ENCODE results near the gene BICD1. TPM values are rescaled to one million over a fixed set of nuclear protein-coding genes. Genes with fewer than 3 reads are reported as not detected.

The BICD1 gene
- polyA plus RNA-seq, 2 of the 4 experiments (the other 2 are of a cell fraction): 13.0 to 24.3 TPM

DNA sequence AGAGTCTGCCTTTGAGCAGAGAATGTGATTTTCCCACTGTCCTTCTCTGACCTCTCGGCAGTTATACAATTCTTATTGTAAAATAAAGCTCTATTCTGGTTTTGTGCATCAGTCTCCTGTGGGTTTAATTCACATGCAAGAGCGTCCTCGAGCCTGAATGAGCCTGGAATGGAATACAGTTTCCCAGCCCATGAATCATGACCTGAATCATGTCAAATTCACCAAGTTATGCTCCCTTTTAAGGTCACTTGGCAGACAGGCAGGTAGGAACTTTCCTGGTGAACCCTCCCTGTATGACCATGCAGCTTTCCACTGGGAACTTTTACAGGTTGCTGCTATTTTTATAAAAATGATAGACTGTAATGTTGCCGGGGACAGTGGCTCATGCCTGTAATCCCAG lies 41.7 kb downstream of the BICD1 start:
- CTCF ChIA-PET: interaction anchor here (1.2 kb wide), 1 partner anchor 158 kb away, joined by 3 read pairs; no protein-coding TSS in a partner anchor
- no peaks in the 10 kb centered on the region for H3K4me1 ChIP-seq
- no peaks in the 10 kb centered on the region for H3K9me3 ChIP-seq
- H3K4me3 ChIP-seq: no peak overlapping the region
- H3K4me2 ChIP-seq: no peak overlapping the region
- TF ChIP-seq MAX (IDR thresholded peaks at IDR 0.05): no peak
- TF ChIP-seq TP53 (CRISPR knock-in tag; IDR thresholded peaks at IDR 0.05): no peak
- TF ChIP-seq ATOH8 (CRISPR knock-in tag; IDR thresholded peaks at IDR 0.05; ENCODE audit: low read depth): no peak
- no peak for TF ChIP-seq EP300 (IDR thresholded peaks at IDR 0.05)
- no peak for TF ChIP-seq NR3C1 (IDR thresholded peaks at IDR 0.05)
- TF ChIP-seq MYC (IDR thresholded peaks at IDR 0.05; ENCODE audit: borderline replicate concordance, low read length): no peak
- TF ChIP-seq HOXB13 (CRISPR knock-in tag; IDR thresholded peaks at IDR 0.05; ENCODE audit: low read depth): no peak
- TF ChIP-seq ESRRA (IDR thresholded peaks at IDR 0.05; ENCODE audit: borderline replicate concordance, low read length): no peak
- TF ChIP-seq HOXA7 (CRISPR knock-in tag; IDR thresholded peaks at IDR 0.05): no peak
- FAIRE-seq (no peak), DNase-seq (ENCODE audit: low read depth in 1 of 2, low spot score in 1 of 2) (peak in 1 of 2 experiments; percentile 15), ATAC-seq (no peak)
- POLR2A ChIA-PET: no interaction called here
- 84% methylated on average over 4 of the region's 4 CpGs for WGBS (ENCODE audit: missing lambda C conversion rate)
- no peak overlapping the region for H3K27ac ChIP-seq

GRCh38 chr12:32149489-32149888 lies 42.8 kb downstream of the BICD1 start:
- POLR2A ChIA-PET: no interaction called here
- no peak for FAIRE-seq

More at GRCh38 chr12:32149489-32149888, 42.8 kb downstream of the BICD1 start:
- H3K9me3 ChIP-seq: no peaks in the 10 kb centered on the region
- CTCF ChIA-PET: interaction anchor here (1.5 kb wide), 1 partner anchor 44 kb away, joined by 3 read pairs; no protein-coding TSS in a partner anchor
- DNase-seq (ENCODE audit: low read depth in 1 of 2, low spot score in 1 of 2) (no peak), ATAC-seq (no peak)
- no peaks in the 10 kb centered on the region for H3K4me1 ChIP-seq
- no peak overlapping the region for H3K27ac ChIP-seq
- H3K4me2 ChIP-seq: no peak overlapping the region
- TF ChIP-seq, protein P1, sequence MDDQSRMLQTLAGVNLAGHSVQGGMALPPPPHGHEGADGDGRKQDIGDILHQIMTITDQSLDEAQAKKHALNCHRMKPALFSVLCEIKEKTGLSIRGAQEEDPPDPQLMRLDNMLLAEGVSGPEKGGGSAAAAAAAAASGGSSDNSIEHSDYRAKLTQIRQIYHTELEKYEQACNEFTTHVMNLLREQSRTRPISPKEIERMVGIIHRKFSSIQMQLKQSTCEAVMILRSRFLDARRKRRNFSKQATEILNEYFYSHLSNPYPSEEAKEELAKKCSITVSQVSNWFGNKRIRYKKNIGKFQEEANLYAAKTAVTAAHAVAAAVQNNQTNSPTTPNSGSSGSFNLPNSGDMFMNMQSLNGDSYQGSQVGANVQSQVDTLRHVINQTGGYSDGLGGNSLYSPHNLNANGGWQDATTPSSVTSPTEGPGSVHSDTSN (IDR thresholded peaks at IDR 0.05): no peak
- TF ChIP-seq ESRRA (IDR thresholded peaks at IDR 0.05; ENCODE audit: borderline replicate concordance, low read length) (no peak), GATA3 (IDR thresholded peaks at IDR 0.05; ENCODE audit: borderline replicate concordance) (no peak), HOXA7 (CRISPR knock-in tag; IDR thresholded peaks at IDR 0.05) (no peak), ZC3H11A (IDR thresholded peaks at IDR 0.05) (no peak), KDM5A (IDR thresholded peaks at IDR 0.05) (no peak), CHD4 (IDR thresholded peaks at IDR 0.05; ENCODE audit: borderline replicate concordance) (no peak), ZFP36 (IDR thresholded peaks at IDR 0.05; ENCODE audit: borderline replicate concordance, partially characterized antibody) (no peak), CBX2 (IDR thresholded peaks at IDR 0.05; ENCODE audit: borderline replicate concordance, low read depth) (no peak), TFCP2L1 (CRISPR knock-in tag; IDR thresholded peaks at IDR 0.05) (no peak), RARB (CRISPR knock-in tag; IDR thresholded peaks at IDR 0.05) (no peak), NPAS2 (CRISPR knock-in tag; IDR thresholded peaks at IDR 0.05; ENCODE audit: borderline replicate concordance) (no peak), HDAC2 (IDR thresholded peaks at IDR 0.05) (no peak), FOXS1 (CRISPR knock-in tag; IDR thresholded peaks at IDR 0.05) (no peak), HOXB13 (CRISPR knock-in tag; IDR thresholded peaks at IDR 0.05; ENCODE audit: low read depth) (no peak), POLR2A (IDR thresholded peaks at IDR 0.05; ENCODE audit: low read length) (no peak), HOXB5 (CRISPR knock-in tag; IDR thresholded peaks at IDR 0.05) (no peak), CEBPB (IDR thresholded peaks at IDR 0.05) (no peak)
- TF ChIP-seq, protein P2, sequence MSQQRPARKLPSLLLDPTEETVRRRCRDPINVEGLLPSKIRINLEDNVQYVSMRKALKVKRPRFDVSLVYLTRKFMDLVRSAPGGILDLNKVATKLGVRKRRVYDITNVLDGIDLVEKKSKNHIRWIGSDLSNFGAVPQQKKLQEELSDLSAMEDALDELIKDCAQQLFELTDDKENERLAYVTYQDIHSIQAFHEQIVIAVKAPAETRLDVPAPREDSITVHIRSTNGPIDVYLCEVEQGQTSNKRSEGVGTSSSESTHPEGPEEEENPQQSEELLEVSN (IDR thresholded peaks at IDR 0.05; ENCODE audit: borderline replicate concordance, low read depth): no peak
- TF ChIP-seq, protein P3, sequence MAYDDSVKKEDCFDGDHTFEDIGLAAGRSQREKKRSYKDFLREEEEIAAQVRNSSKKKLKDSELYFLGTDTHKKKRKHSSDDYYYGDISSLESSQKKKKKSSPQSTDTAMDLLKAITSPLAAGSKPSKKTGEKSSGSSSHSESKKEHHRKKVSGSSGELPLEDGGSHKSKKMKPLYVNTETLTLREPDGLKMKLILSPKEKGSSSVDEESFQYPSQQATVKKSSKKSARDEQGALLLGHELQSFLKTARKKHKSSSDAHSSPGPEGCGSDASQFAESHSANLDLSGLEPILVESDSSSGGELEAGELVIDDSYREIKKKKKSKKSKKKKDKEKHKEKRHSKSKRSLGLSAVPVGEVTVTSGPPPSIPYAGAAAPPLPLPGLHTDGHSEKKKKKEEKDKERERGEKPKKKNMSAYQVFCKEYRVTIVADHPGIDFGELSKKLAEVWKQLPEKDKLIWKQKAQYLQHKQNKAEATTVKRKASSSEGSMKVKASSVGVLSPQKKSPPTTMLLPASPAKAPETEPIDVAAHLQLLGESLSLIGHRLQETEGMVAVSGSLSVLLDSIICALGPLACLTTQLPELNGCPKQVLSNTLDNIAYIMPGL (CRISPR knock-in tag; IDR thresholded peaks at IDR 0.05; ENCODE audit: borderline replicate concordance): no peak
- H3K4me3 ChIP-seq: no peak overlapping the region
